Esophagus mucosa (tissue), 1 donor: ENCODE data around the gene CCND2. TPM values are rescaled to one million over a fixed set of nuclear protein-coding genes. Genes with fewer than 3 reads are reported as not detected.
A peak's percentile ranks its signal among the peaks of the same experiment; 100 is the strongest.

ENCODE experiments used
- ATAC-seq: fragments of 200-7000 bp; cut with Tn5 transposase; one replicate; pipeline ENCODE4 v1.9.1; 2020
- total RNA-seq: library from RNA; stranded (reverse); gene quantifications from one replicate; pipeline ENCODE4 v1.2.4, GENCODE V29; 2023
- donor health status: DM: yes; HTN: yes; CAD: no.

Gene CCND2
- total RNA-seq, 1 donor from 2014 or later, result 48.9 TPM

- no peak for ATAC-seq
These were observed 19.9 kb downstream of the CCND2 start for GRCh38 chr12:4293299-4293965.

GRCh38 chr12:4293966-4294505, 20.5 kb downstream of the CCND2 start:
- no peak for ATAC-seq

- no peak for ATAC-seq
These were observed 23.2 kb downstream of the CCND2 start for GRCh38 chr12:4296751-4297150.

- ATAC-seq, result no peak
These were observed 24.1 kb downstream of the CCND2 start for GRCh38 chr12:4297617-4298016.

- no peak for ATAC-seq
These were observed 27.3 kb downstream of the CCND2 start for GRCh38 chr12:4300883-4301282.

GRCh38 chr12:4301932-4302501, 28.5 kb downstream of the CCND2 start:
- ATAC-seq, result no peak

- no peak for ATAC-seq
These were observed 29.3 kb downstream of the CCND2 start for GRCh38 chr12:4302881-4303280.

- no peak for ATAC-seq
These were observed 30.2 kb downstream of the CCND2 start for GRCh38 chr12:4303750-4304149.

- peak; percentile 98 for ATAC-seq
These were observed 34.2 kb downstream of the CCND2 start for GRCh38 chr12:4307593-4308333.

GRCh38 chr12:4308334-4308950, 34.9 kb downstream of the CCND2 start:
- peak; percentile 17 for ATAC-seq

GRCh38 chr12:4311776-4312175, 38.2 kb downstream of the CCND2 start:
- no peak for ATAC-seq

- no peak for ATAC-seq
These were observed 38.7 kb downstream of the CCND2 start for GRCh38 chr12:4312251-4312650.

GRCh38 chr12:4320497-4320852, 46.9 kb downstream of the CCND2 start:
- peak; percentile 40 for ATAC-seq

GRCh38 chr12:4320853-4321701, 47.5 kb downstream of the CCND2 start, which contains the start of gene TIGAR:
TIGAR (plus strand) TSS chr12:4321213; CDS start chr12:4321272, 59 bp downstream.
- peak; percentile 100 for ATAC-seq

- no peak for ATAC-seq
These were observed 49.2 kb downstream of the CCND2 start for GRCh38 chr12:4322726-4323125.

Other genes starting within 250 kb of the CCND2 start
- gene TIGAR, start 47.5 kb downstream of the CCND2 start, total RNA-seq, result 6.1 TPM
- gene FGF23, start 106.0 kb downstream of the CCND2 start, total RNA-seq, result not detected
- gene FGF6, start 172.1 kb downstream of the CCND2 start, total RNA-seq, result not detected